Fibroblast of villous mesenchyme (primary cell): ENCODE results near the gene ARHGAP21. TPM values are rescaled to one million over a fixed set of nuclear protein-coding genes. Genes with fewer than 3 reads are reported as not detected.

Experiments used
- DNase-seq: peaks from one replicate; pipeline ENCODE4 v3.0.0-alpha.2; 2010; ENCODE audit warnings: low read depth
- H3K4me3 ChIP-seq: 2 replicates; pipeline ENCODE4 v1.5.1; 2011; ENCODE audit warnings: low read depth, mild to moderate bottlenecking, low read length
- total RNA-seq: library from RNA; depleted of rRNA; stranded (reverse); fragments of >200 nt; gene quantifications from 2 replicates; pipeline ENCODE4 v1.2.3, GENCODE V29; 2012
- TF ChIP-seq, protein P1 (sequence below): IDR thresholded peaks from 2 replicates; pipeline ENCODE4 v1.5.1; 2012; ENCODE audit warnings: low read depth, mild to moderate bottlenecking, low read length; ENCODE audit not compliant: insufficient read depth

ARHGAP21 gene
- total RNA-seq, 1 donor = 136 TPM

GRCh38 chr10:24722676-24723385 lies 856 bp downstream of the ARHGAP21 start:
- DNase-seq = peak; percentile 57
- peak overlapping the region; percentile 88 for H3K4me3 ChIP-seq
- TF ChIP-seq, protein P1, sequence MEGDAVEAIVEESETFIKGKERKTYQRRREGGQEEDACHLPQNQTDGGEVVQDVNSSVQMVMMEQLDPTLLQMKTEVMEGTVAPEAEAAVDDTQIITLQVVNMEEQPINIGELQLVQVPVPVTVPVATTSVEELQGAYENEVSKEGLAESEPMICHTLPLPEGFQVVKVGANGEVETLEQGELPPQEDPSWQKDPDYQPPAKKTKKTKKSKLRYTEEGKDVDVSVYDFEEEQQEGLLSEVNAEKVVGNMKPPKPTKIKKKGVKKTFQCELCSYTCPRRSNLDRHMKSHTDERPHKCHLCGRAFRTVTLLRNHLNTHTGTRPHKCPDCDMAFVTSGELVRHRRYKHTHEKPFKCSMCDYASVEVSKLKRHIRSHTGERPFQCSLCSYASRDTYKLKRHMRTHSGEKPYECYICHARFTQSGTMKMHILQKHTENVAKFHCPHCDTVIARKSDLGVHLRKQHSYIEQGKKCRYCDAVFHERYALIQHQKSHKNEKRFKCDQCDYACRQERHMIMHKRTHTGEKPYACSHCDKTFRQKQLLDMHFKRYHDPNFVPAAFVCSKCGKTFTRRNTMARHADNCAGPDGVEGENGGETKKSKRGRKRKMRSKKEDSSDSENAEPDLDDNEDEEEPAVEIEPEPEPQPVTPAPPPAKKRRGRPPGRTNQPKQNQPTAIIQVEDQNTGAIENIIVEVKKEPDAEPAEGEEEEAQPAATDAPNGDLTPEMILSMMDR = no peak

DNA sequence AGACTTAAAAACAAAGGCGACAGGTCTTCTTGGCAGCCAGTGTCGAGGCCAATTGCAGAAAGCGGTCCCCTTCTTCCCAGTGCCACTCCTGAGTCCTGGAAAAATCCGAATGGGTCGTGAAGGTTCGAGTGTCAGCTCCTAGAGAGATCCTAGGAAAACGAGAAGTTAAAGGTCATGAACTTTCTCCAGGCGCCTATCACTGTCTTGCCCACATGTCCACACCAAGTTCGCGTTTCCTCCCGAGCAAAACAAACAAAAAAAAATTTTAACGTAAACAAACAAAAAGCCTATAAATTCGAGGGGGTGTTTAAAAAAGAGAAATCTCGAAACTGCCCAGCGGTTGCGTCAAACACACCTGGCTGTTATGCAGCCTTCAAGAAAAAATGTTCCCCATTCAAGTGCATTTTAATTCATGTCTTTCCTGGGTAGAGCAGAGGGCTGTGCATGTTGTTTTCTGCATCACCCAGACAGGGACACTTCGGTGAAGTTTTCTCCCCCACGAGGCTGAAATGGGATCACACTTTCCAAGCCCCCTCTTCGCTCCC lies 1.5 kb downstream of the ARHGAP21 start:
- H3K4me3 ChIP-seq = peak overlapping the region; percentile 88
- TF ChIP-seq, protein P1 = peak; percentile 0
- DNase-seq = no peak

- TF ChIP-seq, protein P1 = no peak
- DNase-seq = peak; percentile 34
- peak overlapping the region; percentile 88 for H3K4me3 ChIP-seq
Measured at GRCh38 chr10:24721229-24722106, 2.2 kb downstream of the ARHGAP21 start.

DNA sequence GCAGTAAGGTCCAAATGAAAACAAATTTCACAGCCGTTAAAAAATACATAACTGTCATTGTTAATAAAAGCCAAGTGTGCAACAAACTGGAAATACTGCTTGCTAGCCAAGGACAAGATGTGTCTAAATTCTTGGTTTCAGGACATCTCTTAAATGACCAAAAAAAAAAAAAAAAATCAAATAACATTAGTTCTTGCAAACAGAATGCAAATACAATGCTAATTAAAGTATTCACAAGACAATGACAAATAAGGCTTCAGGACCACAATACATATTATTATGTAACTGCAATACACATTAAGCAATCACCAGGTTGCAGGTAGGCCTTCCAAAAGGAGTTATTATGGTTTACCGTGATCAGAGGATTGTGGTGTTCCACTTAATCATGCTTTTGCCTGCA lies 3.6 kb downstream of the ARHGAP21 start:
- DNase-seq = no peak
- TF ChIP-seq, protein P1 = no peak
- peak overlapping the region; percentile 88 for H3K4me3 ChIP-seq

- peak overlapping the region; percentile 88 for H3K4me3 ChIP-seq
- DNase-seq = peak; percentile 88
- TF ChIP-seq, protein P1 = no peak
Measured at GRCh38 chr10:24718031-24718855, 5.4 kb downstream of the ARHGAP21 start.

- TF ChIP-seq, protein P1 = no peak
- H3K4me3 ChIP-seq = no peak overlapping the region
- no peak for DNase-seq
Measured at GRCh38 chr10:24716295-24716694, 7.4 kb downstream of the ARHGAP21 start.
